ENCODE data around the gene COL6A1. TPM values are rescaled to one million over a fixed set of nuclear protein-coding genes. Genes with fewer than 3 reads are reported as not detected.

COL6A1 gene
- total RNA-seq, 1 experiment from 2014 or later: 221 TPM

DNA sequence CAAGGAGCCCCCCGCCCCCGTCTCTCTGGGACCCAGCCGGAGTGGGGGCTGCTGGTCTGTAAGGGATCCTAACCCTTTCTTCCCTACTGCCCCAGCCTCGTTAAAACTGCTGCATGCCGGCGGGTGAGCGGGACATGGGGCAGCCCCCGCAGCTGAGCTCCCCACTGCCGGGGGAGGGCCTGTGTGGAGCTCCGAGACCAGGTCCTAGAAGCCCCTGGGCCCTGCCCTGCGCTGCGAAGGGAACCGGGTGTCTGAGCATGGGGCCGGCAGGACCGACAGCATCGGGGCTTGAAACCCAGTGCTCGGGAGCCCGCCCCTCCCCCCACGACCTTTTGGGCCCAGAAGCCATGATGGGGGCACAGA lies 9.2 kb upstream of the COL6A1 start:
- H3K9me3 Mint-ChIP-seq: peaks cover 1% of the 10 kb centered on the region; the same call in 1 of the 2 replicates
- no peak for TF ChIP-seq GTF2I (CRISPR knock-in tag; conservative IDR thresholded peaks at IDR 0.05)
- no peak for TF ChIP-seq MAX (CRISPR knock-in tag; IDR thresholded peaks at IDR 0.05)
- no peak for TF ChIP-seq STAT6 (CRISPR knock-in tag; conservative IDR thresholded peaks at IDR 0.05; ENCODE audit: low read depth)
- TF ChIP-seq, protein P1, sequence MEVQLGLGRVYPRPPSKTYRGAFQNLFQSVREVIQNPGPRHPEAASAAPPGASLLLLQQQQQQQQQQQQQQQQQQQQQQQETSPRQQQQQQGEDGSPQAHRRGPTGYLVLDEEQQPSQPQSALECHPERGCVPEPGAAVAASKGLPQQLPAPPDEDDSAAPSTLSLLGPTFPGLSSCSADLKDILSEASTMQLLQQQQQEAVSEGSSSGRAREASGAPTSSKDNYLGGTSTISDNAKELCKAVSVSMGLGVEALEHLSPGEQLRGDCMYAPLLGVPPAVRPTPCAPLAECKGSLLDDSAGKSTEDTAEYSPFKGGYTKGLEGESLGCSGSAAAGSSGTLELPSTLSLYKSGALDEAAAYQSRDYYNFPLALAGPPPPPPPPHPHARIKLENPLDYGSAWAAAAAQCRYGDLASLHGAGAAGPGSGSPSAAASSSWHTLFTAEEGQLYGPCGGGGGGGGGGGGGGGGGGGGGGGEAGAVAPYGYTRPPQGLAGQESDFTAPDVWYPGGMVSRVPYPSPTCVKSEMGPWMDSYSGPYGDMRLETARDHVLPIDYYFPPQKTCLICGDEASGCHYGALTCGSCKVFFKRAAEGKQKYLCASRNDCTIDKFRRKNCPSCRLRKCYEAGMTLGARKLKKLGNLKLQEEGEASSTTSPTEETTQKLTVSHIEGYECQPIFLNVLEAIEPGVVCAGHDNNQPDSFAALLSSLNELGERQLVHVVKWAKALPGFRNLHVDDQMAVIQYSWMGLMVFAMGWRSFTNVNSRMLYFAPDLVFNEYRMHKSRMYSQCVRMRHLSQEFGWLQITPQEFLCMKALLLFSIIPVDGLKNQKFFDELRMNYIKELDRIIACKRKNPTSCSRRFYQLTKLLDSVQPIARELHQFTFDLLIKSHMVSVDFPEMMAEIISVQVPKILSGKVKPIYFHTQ (CRISPR knock-in tag; IDR thresholded peaks at IDR 0.05): no peak
- TF ChIP-seq SMAD4 (CRISPR knock-in tag; IDR thresholded peaks at IDR 0.05): no peak
- no peak for TF ChIP-seq ZNF138 (CRISPR knock-in tag; conservative IDR thresholded peaks at IDR 0.05)
- no peak for TF ChIP-seq ZNF396 (CRISPR knock-in tag; IDR thresholded peaks at IDR 0.05; ENCODE audit: borderline replicate concordance)
- TF ChIP-seq, protein P2, sequence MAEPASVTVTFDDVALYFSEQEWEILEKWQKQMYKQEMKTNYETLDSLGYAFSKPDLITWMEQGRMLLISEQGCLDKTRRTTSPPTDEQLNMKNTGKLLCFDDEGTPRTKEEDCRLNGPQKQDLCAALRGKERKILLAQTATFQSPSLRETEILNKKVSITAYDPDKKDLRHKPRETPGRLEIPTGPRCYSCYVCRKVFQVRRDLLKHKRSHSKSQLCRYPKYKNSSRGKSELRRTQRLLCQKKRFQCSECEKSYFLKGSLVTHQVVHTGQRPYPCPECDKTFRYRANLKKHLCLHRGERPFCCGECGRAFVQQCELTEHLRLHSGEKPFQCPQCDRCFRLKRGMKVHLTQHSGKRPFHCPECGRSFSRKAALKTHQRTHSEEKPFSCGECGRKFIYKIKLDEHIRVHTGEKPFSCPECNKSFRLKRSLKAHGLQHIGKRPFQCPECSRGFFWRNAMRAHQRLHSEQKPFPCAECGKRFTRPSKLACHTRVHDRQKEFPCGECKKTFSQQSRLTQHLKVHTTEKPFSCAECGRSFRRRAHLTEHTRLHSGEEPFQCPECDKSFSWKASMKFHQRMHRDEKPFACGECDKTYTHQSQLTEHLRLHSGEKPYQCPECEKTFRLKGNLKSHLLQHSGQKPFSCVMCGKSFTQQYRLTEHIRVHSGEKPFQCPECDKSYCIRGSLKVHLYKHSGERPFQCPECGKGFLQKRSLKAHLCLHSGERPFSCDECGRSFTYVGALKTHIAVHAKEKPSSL (CRISPR knock-in tag; conservative IDR thresholded peaks at IDR 0.05): no peak
- 0 out of 2 replicates have a peak, but pooled peaks have one; percentile 1 for ATAC-seq

DNA sequence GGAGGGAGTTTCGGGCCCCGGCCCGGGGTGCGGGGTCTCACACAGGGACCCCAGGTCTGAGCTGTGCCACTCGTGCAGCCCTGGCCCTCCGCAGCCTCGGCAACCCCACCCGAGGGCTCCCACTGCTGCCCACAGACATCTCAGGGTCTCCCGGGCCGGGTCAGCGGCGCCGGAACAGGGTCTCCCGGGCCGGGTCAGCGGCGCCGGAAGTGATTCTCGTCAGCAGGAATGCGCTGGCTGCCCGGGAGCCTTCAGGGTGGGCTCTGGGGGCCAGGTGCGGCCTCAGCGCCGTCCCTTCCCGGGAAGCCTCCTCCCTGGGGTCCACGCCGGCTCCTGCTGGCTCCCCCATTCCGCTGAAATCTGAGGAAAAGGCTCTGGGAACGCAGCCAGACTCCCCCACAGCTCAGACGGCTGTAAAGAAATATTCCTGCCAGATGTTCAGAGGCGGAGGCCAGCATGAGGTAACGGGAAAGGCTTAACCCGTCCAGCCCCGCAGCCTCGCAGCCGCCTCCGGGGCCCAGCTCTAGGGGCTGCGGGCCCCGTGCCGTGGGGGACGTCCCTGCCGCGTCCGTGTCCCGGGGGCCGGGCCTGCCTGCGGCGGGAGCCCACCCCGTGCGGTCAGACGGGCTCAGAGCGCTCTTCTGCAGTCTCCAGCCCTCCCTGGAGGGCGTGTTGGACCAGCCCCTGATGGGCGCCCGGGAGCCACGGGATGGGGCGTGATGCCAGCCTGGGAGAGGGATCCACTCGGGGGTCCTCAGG lies 8.7 kb upstream of the COL6A1 start:
- ChIA-PET POLR2A (interaction anchor here (0.7 kb wide), 1 partner anchor 9 kb away, joined by 4 read pairs; the partner anchor contains the start of gene COL6A1), CTCF (interaction anchor here (0.6 to 5.0 kb wide), 17 partner anchors 9 to 180 kb away, joined by 3 to 40 read pairs (median 6); partner anchors contain the start of genes COL6A1 and COL6A2)
- peaks cover 17% of the 10 kb centered on the region for H3K4me1 Mint-ChIP-seq
- H3K4me3 Mint-ChIP-seq: peak overlapping the region; percentile 78
- H3K9me3 Mint-ChIP-seq: no peaks in the 10 kb centered on the region
- TF ChIP-seq ZNF416 (CRISPR knock-in tag; IDR thresholded peaks at IDR 0.05) (0 out of 2 replicates have a peak, but pooled peaks have one; percentile 19), ZNF423 (CRISPR knock-in tag; IDR thresholded peaks at IDR 0.05) (peak; percentile 93), FOXP1 (CRISPR knock-in tag; IDR thresholded peaks at IDR 0.05; ENCODE audit: borderline replicate concordance) (peak; percentile 49; the same call in 1 of the 2 replicates), MAX (CRISPR knock-in tag; IDR thresholded peaks at IDR 0.05) (peak; percentile 10; the same call in 1 of the 2 replicates)
- TF ChIP-seq, protein P1 (CRISPR knock-in tag; IDR thresholded peaks at IDR 0.05): no peak
- H3K36me3 Mint-ChIP-seq: no peaks in the 10 kb centered on the region
- DNase-seq (ENCODE audit: low spot score): no peak
- H3K27me3 Mint-ChIP-seq (ENCODE audit: low read depth): no peaks in the 10 kb centered on the region; the same call in 1 of the 2 replicates
- no peak; the same call in none of the 2 replicates for ATAC-seq
- H3K27ac Mint-ChIP-seq: no peak overlapping the region

More for the DNA sequence above, 9.2 kb upstream of the COL6A1 start:
- ChIA-PET CTCF (interaction anchor here (0.7 to 5.0 kb wide), 13 partner anchors 10 to 342 kb away, joined by 3 to 40 read pairs (median 10); partner anchors contain the start of genes COL6A1 and COL6A2), POLR2A (no interaction called here)
- Mint-ChIP-seq H3K4me1 (peaks cover 17% of the 10 kb centered on the region), H3K36me3 (no peaks in the 10 kb centered on the region), H3K27me3 (ENCODE audit: low read depth) (no peaks in the 10 kb centered on the region; the same call in 1 of the 2 replicates), H3K27ac (no peak overlapping the region), H3K4me3 (no peak overlapping the region)
- DNase-seq (ENCODE audit: low spot score): peak; percentile 39
